Measurements from ENCODE around the gene GPR55. TPM values are rescaled to one million over a fixed set of nuclear protein-coding genes. Genes with fewer than 3 reads are reported as not detected.

GPR55 gene
- total and polyA plus RNA-seq, 3 donors from 2014 or later = 10.9 to 14.7 (median 12.3) TPM

DNA sequence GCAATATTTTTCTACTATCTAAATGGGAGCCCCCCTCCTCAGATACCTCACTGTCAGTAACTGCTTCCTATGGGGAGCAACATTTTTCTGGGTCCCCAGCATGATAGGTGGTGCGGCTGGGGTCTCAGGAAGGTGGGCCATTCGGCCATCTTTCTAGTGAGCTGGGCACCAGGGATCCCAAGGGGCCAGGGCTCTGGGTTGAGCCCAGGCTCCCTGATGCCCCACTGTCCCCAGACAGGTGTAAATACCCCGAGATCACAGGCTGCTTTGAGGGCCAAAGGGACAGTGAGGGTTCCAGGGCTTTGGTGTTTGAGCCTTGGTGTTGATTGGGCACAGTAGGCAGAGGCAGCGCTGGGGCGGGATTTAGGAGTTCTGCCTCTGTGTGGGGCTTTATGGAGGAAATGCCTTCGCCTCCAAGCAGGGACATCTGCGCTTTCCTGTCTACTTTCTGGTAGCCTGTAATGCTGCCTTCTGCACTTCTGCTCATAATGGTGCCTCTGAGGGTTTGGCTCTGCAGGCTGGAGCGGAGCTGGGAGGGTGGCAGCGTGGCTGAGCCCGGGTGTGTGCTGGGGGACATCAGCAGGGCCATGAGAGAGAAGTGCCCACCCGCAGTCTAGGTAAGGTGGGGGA, 55.0 kb downstream of the GPR55 start:
- 80 to 95% methylated on average over 5 to 11 of the region's 11 CpGs for WGBS, 2 donors
- intact Hi-C loops (cut with DNase I; ENCODE audit: low total_unique reads) = no loop called here
- no peak for DNase-seq
- Histone ChIP-seq H3K9me3 (no peaks in the 10 kb centered on the region), H3K4me1 (peaks cover 21% of the 10 kb centered on the region), H3K27ac (no peak overlapping the region), H3K27me3 (no peaks in the 10 kb centered on the region), H3K4me3 (no peak overlapping the region), H3K36me3 (ENCODE audit: low read depth, missing control alignments) (no peaks in the 10 kb centered on the region)
- TF ChIP-seq, protein P1, sequence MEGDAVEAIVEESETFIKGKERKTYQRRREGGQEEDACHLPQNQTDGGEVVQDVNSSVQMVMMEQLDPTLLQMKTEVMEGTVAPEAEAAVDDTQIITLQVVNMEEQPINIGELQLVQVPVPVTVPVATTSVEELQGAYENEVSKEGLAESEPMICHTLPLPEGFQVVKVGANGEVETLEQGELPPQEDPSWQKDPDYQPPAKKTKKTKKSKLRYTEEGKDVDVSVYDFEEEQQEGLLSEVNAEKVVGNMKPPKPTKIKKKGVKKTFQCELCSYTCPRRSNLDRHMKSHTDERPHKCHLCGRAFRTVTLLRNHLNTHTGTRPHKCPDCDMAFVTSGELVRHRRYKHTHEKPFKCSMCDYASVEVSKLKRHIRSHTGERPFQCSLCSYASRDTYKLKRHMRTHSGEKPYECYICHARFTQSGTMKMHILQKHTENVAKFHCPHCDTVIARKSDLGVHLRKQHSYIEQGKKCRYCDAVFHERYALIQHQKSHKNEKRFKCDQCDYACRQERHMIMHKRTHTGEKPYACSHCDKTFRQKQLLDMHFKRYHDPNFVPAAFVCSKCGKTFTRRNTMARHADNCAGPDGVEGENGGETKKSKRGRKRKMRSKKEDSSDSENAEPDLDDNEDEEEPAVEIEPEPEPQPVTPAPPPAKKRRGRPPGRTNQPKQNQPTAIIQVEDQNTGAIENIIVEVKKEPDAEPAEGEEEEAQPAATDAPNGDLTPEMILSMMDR (IDR thresholded peaks at IDR 0.05) = no peak
- TF ChIP-seq POLR2A (IDR thresholded peaks at IDR 0.05) = no peak

- DNase-seq = no peak
- intact Hi-C loops (cut with DNase I; ENCODE audit: low total_unique reads) = no loop called here
- H3K4me3 ChIP-seq = no peak overlapping the region
- H3K9me3 ChIP-seq = no peaks in the 10 kb centered on the region
- H3K27me3 ChIP-seq = no peaks in the 10 kb centered on the region
- no peak for TF ChIP-seq POLR2A (IDR thresholded peaks at IDR 0.05)
- TF ChIP-seq, protein P1 (IDR thresholded peaks at IDR 0.05) = no peak
- H3K4me1 ChIP-seq = peaks cover 21% of the 10 kb centered on the region
- 79 to 80% methylated on average over 16 to 19 of the region's 19 CpGs for WGBS, 2 donors
- no peak overlapping the region for H3K27ac ChIP-seq
- H3K36me3 ChIP-seq (ENCODE audit: low read depth, missing control alignments) = no peaks in the 10 kb centered on the region
Measured at GRCh38 chr2:230868947-230869913, 55.8 kb downstream of the GPR55 start.

GRCh38 chr2:230868161-230868946, 56.7 kb downstream of the GPR55 start:
- TF ChIP-seq, protein P1 (IDR thresholded peaks at IDR 0.05) = no peak
- TF ChIP-seq POLR2A (IDR thresholded peaks at IDR 0.05) = no peak
- Histone ChIP-seq H3K4me1 (peaks cover 21% of the 10 kb centered on the region), H3K9me3 (no peaks in the 10 kb centered on the region), H3K27me3 (no peaks in the 10 kb centered on the region), H3K4me3 (no peak overlapping the region), H3K27ac (no peak overlapping the region), H3K36me3 (ENCODE audit: low read depth, missing control alignments) (no peaks in the 10 kb centered on the region)
- intact Hi-C loops (cut with DNase I; ENCODE audit: low total_unique reads) = no loop called here
- 77 to 88% methylated on average over 13 to 15 of the region's 15 CpGs for WGBS, 2 donors
- peak; percentile 9 for DNase-seq

- no peak for TF ChIP-seq POLR2A (IDR thresholded peaks at IDR 0.05)
- TF ChIP-seq, protein P1 (IDR thresholded peaks at IDR 0.05) = no peak
- H3K4me3 ChIP-seq = no peak overlapping the region
- DNase-seq = peak; percentile 58
- intact Hi-C loops (cut with DNase I; ENCODE audit: low total_unique reads) = no loop called here
- H3K9me3 ChIP-seq = no peaks in the 10 kb centered on the region
- H3K4me1 ChIP-seq = peaks cover 21% of the 10 kb centered on the region
- no peak overlapping the region for H3K27ac ChIP-seq
- WGBS, 2 donors = 14 to 28% methylated on average over 13 of the region's 13 CpGs
- H3K36me3 ChIP-seq (ENCODE audit: low read depth, missing control alignments) = no peaks in the 10 kb centered on the region
- no peaks in the 10 kb centered on the region for H3K27me3 ChIP-seq
Measured at GRCh38 chr2:230866756-230867523, 58.1 kb downstream of the GPR55 start.
